ENCODE measurements around the gene DBNDD2. TPM values are rescaled to one million over a fixed set of nuclear protein-coding genes. Genes with fewer than 3 reads are reported as not detected.
A peak's percentile ranks its signal among the peaks of the same experiment; 100 is the strongest.

The DBNDD2 gene
- total and polyA plus RNA-seq, 2 donors = 8.7 to 54.2 TPM

- 97% methylated on average over 5 of the region's 5 CpGs for WGBS
- Histone ChIP-seq H3K36me3 (ENCODE audit: control insufficient read depth in 2 of 2, insufficient read depth in 2 of 2, low read length in 1 of 2) (peaks cover 21 to 33% of the 10 kb centered on the region in 2 donors), H3K4me1 (ENCODE audit: control insufficient read depth in 2 of 2, insufficient read depth in 2 of 2, low read length in 2 of 2) (peaks cover 6 to 29% of the 10 kb centered on the region in 2 donors), H3K27ac (ENCODE audit: low read depth in 1 of 2, low read length in 1 of 2) (no peak overlapping the region), H3K4me3 (ENCODE audit: low read length in 2 of 2) (no peak overlapping the region), H3K27me3 (ENCODE audit: control insufficient read depth in 2 of 2, insufficient read depth in 1 of 2, low read length in 1 of 2) (no peaks in the 10 kb centered on the region), H3K9me3 (ENCODE audit: control insufficient read depth in 2 of 2, insufficient read depth in 1 of 2, low read length in 1 of 2) (no peaks in the 10 kb centered on the region)
- no peak for DNase-seq (ENCODE audit: low read depth in 6 of 9, low spot score in 9 of 9)
These were observed 42.6 kb upstream of the DBNDD2 start for GRCh38 chr20:45365444-45365970.

GRCh38 chr20:45366192-45366591, 41.9 kb upstream of the DBNDD2 start:
- Histone ChIP-seq H3K9me3 (ENCODE audit: control insufficient read depth in 2 of 2, insufficient read depth in 1 of 2, low read length in 1 of 2) (no peaks in the 10 kb centered on the region), H3K4me3 (ENCODE audit: low read length in 2 of 2) (no peak overlapping the region), H3K36me3 (ENCODE audit: control insufficient read depth in 2 of 2, insufficient read depth in 2 of 2, low read length in 1 of 2) (peaks cover 21 to 33% of the 10 kb centered on the region in 2 donors), H3K27me3 (ENCODE audit: control insufficient read depth in 2 of 2, insufficient read depth in 1 of 2, low read length in 1 of 2) (no peaks in the 10 kb centered on the region), H3K27ac (ENCODE audit: low read depth in 1 of 2, low read length in 1 of 2) (no peak overlapping the region), H3K4me1 (ENCODE audit: control insufficient read depth in 2 of 2, insufficient read depth in 2 of 2, low read length in 2 of 2) (peaks cover 6 to 29% of the 10 kb centered on the region in 2 donors)
- DNase-seq (ENCODE audit: low read depth in 6 of 9, low spot score in 9 of 9) = no peak
- WGBS = 95% methylated on average over 1 of the region's 1 CpG

GRCh38 chr20:45366631-45367030, 41.5 kb upstream of the DBNDD2 start:
- no peaks in the 10 kb centered on the region for H3K9me3 ChIP-seq (ENCODE audit: control insufficient read depth in 2 of 2, insufficient read depth in 1 of 2, low read length in 1 of 2)
- H3K4me1 ChIP-seq (ENCODE audit: control insufficient read depth in 2 of 2, insufficient read depth in 2 of 2, low read length in 2 of 2) = peaks cover 6 to 29% of the 10 kb centered on the region in 2 donors
- H3K36me3 ChIP-seq (ENCODE audit: control insufficient read depth in 2 of 2, insufficient read depth in 2 of 2, low read length in 1 of 2) = peaks cover 21 to 33% of the 10 kb centered on the region in 2 donors

GRCh38 chr20:45367126-45367525, 41.0 kb upstream of the DBNDD2 start:
- Histone ChIP-seq H3K4me3 (ENCODE audit: low read length in 2 of 2) (no peak overlapping the region), H3K27me3 (ENCODE audit: control insufficient read depth in 2 of 2, insufficient read depth in 1 of 2, low read length in 1 of 2) (no peaks in the 10 kb centered on the region), H3K27ac (ENCODE audit: low read depth in 1 of 2, low read length in 1 of 2) (no peak overlapping the region), H3K9me3 (ENCODE audit: control insufficient read depth in 2 of 2, insufficient read depth in 1 of 2, low read length in 1 of 2) (no peaks in the 10 kb centered on the region), H3K4me1 (ENCODE audit: control insufficient read depth in 2 of 2, insufficient read depth in 2 of 2, low read length in 2 of 2) (peaks cover 6 to 29% of the 10 kb centered on the region in 2 donors), H3K36me3 (ENCODE audit: control insufficient read depth in 2 of 2, insufficient read depth in 2 of 2, low read length in 1 of 2) (peaks cover 21 to 33% of the 10 kb centered on the region in 2 donors)
- no peak for DNase-seq (ENCODE audit: low read depth in 6 of 9, low spot score in 9 of 9)

More at GRCh38 chr20:45366631-45367030, 41.5 kb upstream of the DBNDD2 start:
- 89% methylated on average over 11 of the region's 11 CpGs for WGBS
- Histone ChIP-seq H3K27ac (ENCODE audit: low read depth in 1 of 2, low read length in 1 of 2) (no peak overlapping the region), H3K4me3 (ENCODE audit: low read length in 2 of 2) (no peak overlapping the region), H3K27me3 (ENCODE audit: control insufficient read depth in 2 of 2, insufficient read depth in 1 of 2, low read length in 1 of 2) (no peaks in the 10 kb centered on the region)
- DNase-seq (ENCODE audit: low read depth in 6 of 9, low spot score in 9 of 9) = no peak

GRCh38 chr20:45368221-45368980, 39.7 kb upstream of the DBNDD2 start:
- no peaks in the 10 kb centered on the region for H3K9me3 ChIP-seq (ENCODE audit: control insufficient read depth in 2 of 2, insufficient read depth in 1 of 2, low read length in 1 of 2)
- H3K27ac ChIP-seq (ENCODE audit: low read depth in 1 of 2, low read length in 1 of 2) = peak overlapping the region; percentile 46 to 75
- DNase-seq (ENCODE audit: low read depth in 6 of 9, low spot score in 9 of 9) = peak in 7 of 9 donors; percentile 34 to 81 (median 58)
- WGBS = 58% methylated on average over 6 of the region's 6 CpGs
- peaks cover 21 to 33% of the 10 kb centered on the region in 2 donors for H3K36me3 ChIP-seq (ENCODE audit: control insufficient read depth in 2 of 2, insufficient read depth in 2 of 2, low read length in 1 of 2)
- H3K4me3 ChIP-seq (ENCODE audit: low read length in 2 of 2) = no peak overlapping the region
- H3K4me1 ChIP-seq (ENCODE audit: control insufficient read depth in 2 of 2, insufficient read depth in 2 of 2, low read length in 2 of 2) = peaks cover 11 to 33% of the 10 kb centered on the region in 2 donors
- peaks cover 0 to 2% of the 10 kb centered on the region in 2 donors for H3K27me3 ChIP-seq (ENCODE audit: control insufficient read depth in 2 of 2, insufficient read depth in 1 of 2, low read length in 1 of 2)

GRCh38 chr20:45370571-45371160, 37.4 kb upstream of the DBNDD2 start:
- Histone ChIP-seq H3K36me3 (ENCODE audit: control insufficient read depth in 2 of 2, insufficient read depth in 2 of 2, low read length in 1 of 2) (peaks cover 18 to 23% of the 10 kb centered on the region in 2 donors), H3K4me1 (ENCODE audit: control insufficient read depth in 2 of 2, insufficient read depth in 2 of 2, low read length in 2 of 2) (peaks cover 5 to 34% of the 10 kb centered on the region in 2 donors), H3K9me3 (ENCODE audit: control insufficient read depth in 2 of 2, insufficient read depth in 1 of 2, low read length in 1 of 2) (no peaks in the 10 kb centered on the region), H3K4me3 (ENCODE audit: low read length in 2 of 2) (no peak overlapping the region), H3K27me3 (ENCODE audit: control insufficient read depth in 2 of 2, insufficient read depth in 1 of 2, low read length in 1 of 2) (peaks cover 0 to 2% of the 10 kb centered on the region in 2 donors), H3K27ac (ENCODE audit: low read depth in 1 of 2, low read length in 1 of 2) (no peak overlapping the region)
- 97% methylated on average over 3 of the region's 3 CpGs for WGBS
- no peak for DNase-seq (ENCODE audit: low read depth in 6 of 9, low spot score in 9 of 9)

GRCh38 chr20:45372241-45372640, 35.8 kb upstream of the DBNDD2 start:
- WGBS = 98% methylated on average over 10 of the region's 10 CpGs
- Histone ChIP-seq H3K4me3 (ENCODE audit: low read length in 2 of 2) (no peak overlapping the region), H3K36me3 (ENCODE audit: control insufficient read depth in 2 of 2, insufficient read depth in 2 of 2, low read length in 1 of 2) (peaks cover 5 to 10% of the 10 kb centered on the region in 2 donors), H3K27me3 (ENCODE audit: control insufficient read depth in 2 of 2, insufficient read depth in 1 of 2, low read length in 1 of 2) (peaks cover 0 to 2% of the 10 kb centered on the region in 2 donors), H3K9me3 (ENCODE audit: control insufficient read depth in 2 of 2, insufficient read depth in 1 of 2, low read length in 1 of 2) (no peaks in the 10 kb centered on the region), H3K4me1 (ENCODE audit: control insufficient read depth in 2 of 2, insufficient read depth in 2 of 2, low read length in 2 of 2) (peaks cover 5 to 30% of the 10 kb centered on the region in 2 donors), H3K27ac (ENCODE audit: low read depth in 1 of 2, low read length in 1 of 2) (no peak overlapping the region)
- no peak for DNase-seq (ENCODE audit: low read depth in 6 of 9, low spot score in 9 of 9)

GRCh38 chr20:45372646-45373352, 35.3 kb upstream of the DBNDD2 start:
- Histone ChIP-seq H3K4me3 (ENCODE audit: low read length in 2 of 2) (peak overlapping the region; percentile 47 to 49), H3K27ac (ENCODE audit: low read depth in 1 of 2, low read length in 1 of 2) (peak overlapping the region; percentile 82 to 86), H3K9me3 (ENCODE audit: control insufficient read depth in 2 of 2, insufficient read depth in 1 of 2, low read length in 1 of 2) (no peaks in the 10 kb centered on the region), H3K27me3 (ENCODE audit: control insufficient read depth in 2 of 2, insufficient read depth in 1 of 2, low read length in 1 of 2) (peaks cover 0 to 2% of the 10 kb centered on the region in 2 donors), H3K4me1 (ENCODE audit: control insufficient read depth in 2 of 2, insufficient read depth in 2 of 2, low read length in 2 of 2) (peaks cover 5 to 25% of the 10 kb centered on the region in 2 donors), H3K36me3 (ENCODE audit: control insufficient read depth in 2 of 2, insufficient read depth in 2 of 2, low read length in 1 of 2) (peaks cover 0 to 8% of the 10 kb centered on the region in 2 donors)
- 53% methylated on average over 30 of the region's 30 CpGs for WGBS
- DNase-seq (ENCODE audit: low read depth in 6 of 9, low spot score in 9 of 9) = no peak
